GM12872 (cell line): ENCODE results near the gene ACTMAP.

ENCODE experiments used
- CTCF ChIP-seq: IDR thresholded peaks from 3 replicates; pipeline ENCODE4 v1.5.1; 2011; ENCODE audit warnings: low read depth, mild to moderate bottlenecking, low read length, moderate library complexity; ENCODE audit not compliant: insufficient read depth

ACTMAP gene

GRCh38 chr19:40705950-40706619 lies 44.2 kb downstream of the ACTMAP start:
- no peak for TF ChIP-seq CTCF

DNA sequence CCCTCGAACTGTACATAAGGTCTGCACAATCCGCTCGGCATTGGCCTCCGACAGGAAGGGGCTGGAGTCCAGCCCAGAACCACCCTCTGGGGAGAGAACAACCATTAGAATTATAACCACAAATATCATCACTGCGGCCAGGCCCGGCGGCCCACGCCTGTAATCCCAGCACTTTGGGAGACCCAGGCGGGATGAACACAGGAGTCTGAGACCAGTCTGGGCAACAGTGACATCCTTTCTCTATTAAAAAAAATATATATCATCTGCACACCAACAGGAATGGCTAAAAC lies 45.0 kb downstream of the ACTMAP start:
- no peak for TF ChIP-seq CTCF

GRCh38 chr19:40704491-40705361 lies 45.6 kb downstream of the ACTMAP start:
- TF ChIP-seq CTCF: no peak

DNA sequence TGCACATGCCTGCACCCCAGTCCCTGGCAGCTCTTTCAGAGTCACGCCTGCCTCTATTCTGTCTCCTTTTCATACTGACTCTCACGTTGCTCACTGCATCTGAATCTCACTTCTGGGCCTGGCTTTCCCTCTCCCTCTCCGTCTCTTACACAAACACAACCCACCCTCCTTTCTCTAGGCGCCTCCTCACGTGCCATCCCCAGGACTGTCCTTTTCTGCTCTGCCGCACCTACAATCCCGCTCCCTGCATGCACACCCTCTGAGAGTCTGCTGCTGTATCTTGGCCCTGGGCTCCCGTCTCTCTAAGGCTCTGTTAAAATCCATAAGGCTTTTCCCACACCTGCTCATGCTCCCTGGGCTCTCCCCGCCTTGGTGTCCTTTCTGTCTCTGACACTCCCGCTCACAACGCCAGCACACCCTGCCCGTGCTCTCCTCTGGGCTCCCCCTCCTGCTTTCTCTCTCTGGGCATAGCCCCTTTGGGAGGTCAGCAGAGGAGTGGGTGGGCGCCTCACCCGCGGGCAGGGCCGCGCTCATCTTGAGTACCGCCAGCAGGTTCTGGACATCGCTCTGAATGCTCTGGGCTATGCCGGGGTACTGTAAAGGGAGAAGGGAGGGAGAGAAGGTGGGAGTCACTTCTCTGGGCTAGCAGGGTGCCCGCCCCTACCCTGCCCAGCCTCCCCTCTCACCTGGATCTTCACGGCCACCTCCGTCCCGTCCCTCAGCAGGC lies 47.1 kb downstream of the ACTMAP start:
- no peak for TF ChIP-seq CTCF

DNA sequence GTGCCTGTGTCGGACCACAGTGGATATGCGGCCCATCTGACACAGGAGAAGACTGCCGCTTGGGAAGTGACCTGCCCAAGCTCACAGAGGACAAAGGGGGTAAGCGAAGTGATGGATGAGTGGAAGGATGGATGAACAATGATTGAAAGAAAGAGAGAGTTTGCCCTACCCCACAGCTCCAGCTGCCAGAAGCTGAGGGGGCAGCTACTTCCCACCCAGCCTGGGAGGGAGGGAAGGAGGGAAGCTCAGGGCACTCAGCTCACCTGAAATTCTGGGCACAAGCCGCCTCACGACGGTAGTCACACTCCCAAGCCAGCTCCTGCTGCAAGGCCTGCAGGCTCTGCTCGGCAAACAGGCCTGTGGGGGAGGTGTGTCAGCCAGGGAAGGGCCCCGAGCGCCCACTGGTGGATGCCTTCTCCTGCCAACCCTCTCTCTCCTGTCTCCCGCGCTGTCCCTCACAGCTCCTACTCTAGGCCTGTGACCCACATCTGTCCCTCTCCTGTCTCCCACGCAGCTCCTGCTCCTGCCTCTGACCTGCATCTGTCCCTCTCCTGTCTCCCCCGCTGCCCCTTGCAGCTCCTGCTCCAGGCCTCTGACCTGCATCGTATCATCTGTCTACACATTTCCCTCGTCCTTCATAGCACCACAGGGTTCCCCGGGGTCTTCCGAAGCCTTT lies 47.8 kb downstream of the ACTMAP start:
- TF ChIP-seq CTCF: no peak

DNA sequence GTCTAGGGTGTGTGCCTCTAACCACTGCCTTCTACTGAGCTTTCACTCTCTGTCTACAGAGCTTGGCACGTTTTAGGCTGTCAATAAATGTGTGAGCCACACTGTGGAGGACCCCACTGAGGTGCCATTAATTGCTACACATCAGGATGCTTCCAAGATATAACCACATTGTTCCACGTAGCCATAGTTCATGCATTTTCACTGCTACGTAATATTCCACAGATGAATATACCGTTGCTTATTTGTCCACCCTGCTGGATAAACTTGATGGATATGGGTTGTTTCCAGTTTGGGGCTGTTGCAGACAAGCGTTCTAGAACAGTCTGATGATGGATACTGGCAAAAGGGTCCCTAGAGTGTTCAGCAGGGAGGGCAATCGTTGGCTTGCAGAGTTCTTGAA lies 48.5 kb downstream of the ACTMAP start:
- no peak for TF ChIP-seq CTCF

- no peak for TF ChIP-seq CTCF
Observed at GRCh38 chr19:40700083-40700482, 50.2 kb downstream of the ACTMAP start.
